Caco-2 (cell line): Measurements from ENCODE around the gene MAML2. TPM values are rescaled to one million over a fixed set of nuclear protein-coding genes. Genes with fewer than 3 reads are reported as not detected.

Source experiments
- BruUV-seq: library from RNA; stranded (reverse); fragments of 400-500 nt; replicated peaks from 2 replicates; lab custom pipeline; 2021; lab: Mats Ljungman, UMichigan
- CTCF ChIA-PET: fragments of 300-600 bp; sonication (Branson Sonifier 250); formaldehyde crosslinking; loops from one replicate; lab custom pipeline; 2022; ENCODE audit warnings: antibody characterized with exemption; lab: Charles Lee
- POLR2A ChIA-PET: fragments of 300-600 bp; sonication (Branson Sonifier 250); formaldehyde crosslinking; loops from one replicate; lab custom pipeline; 2022; ENCODE audit warnings: antibody characterized with exemption; lab: Charles Lee
- DNase-seq, 2 experiments: peaks; one replicate each; pipeline versions ENCODE4 v3.0.0 to v3.0.0-alpha.2; 2020 to 2022
- H3K27me3 ChIP-seq: replicated peaks from 2 replicates; pipeline ENCODE4 v1.6.0; 2011; ENCODE audit warnings: low read length; ENCODE audit not compliant: control insufficient read depth, insufficient read depth
- H3K36me3 ChIP-seq: 2 replicates; pipeline ENCODE4 v1.5.1; 2011; ENCODE audit warnings: low read length; ENCODE audit not compliant: control insufficient read depth, insufficient read depth
- H3K4me1 ChIP-seq: fragments of 250-450 bp; sonication (Bioruptor Pico); 2 replicates; pipeline ENCODE4 v1.5.1; 2020; ENCODE audit warnings: mild to moderate bottlenecking
- H3K4me3 ChIP-seq: 2 replicates; pipeline ENCODE4 v1.5.1; 2011; ENCODE audit warnings: low read depth, mild to moderate bottlenecking, control low read depth, low read length
- H3K9me3 ChIP-seq: fragments of 250-450 bp; sonication (Bioruptor Pico); 2 replicates; pipeline ENCODE4 v1.5.1; 2020; ENCODE audit warnings: mild to moderate bottlenecking, moderate library complexity
- H3K27ac Mint-ChIP-seq: one replicate; pipeline ENCODE4 v1.8.0; 2022; ENCODE audit warnings: mixed read lengths; ENCODE audit not compliant: unreplicated experiment
- H3K27me3 Mint-ChIP-seq: one replicate; pipeline ENCODE4 v1.8.0; 2022; ENCODE audit warnings: mixed read lengths; ENCODE audit not compliant: insufficient read depth, unreplicated experiment
- H3K36me3 Mint-ChIP-seq: one replicate; pipeline ENCODE4 v1.8.0; 2022; ENCODE audit warnings: mild to moderate bottlenecking, mixed read lengths; ENCODE audit not compliant: insufficient read depth, unreplicated experiment
- H3K4me1 Mint-ChIP-seq: one replicate; pipeline ENCODE4 v1.8.0; 2022; ENCODE audit warnings: low read depth, mixed read lengths; ENCODE audit not compliant: unreplicated experiment
- H3K4me3 Mint-ChIP-seq: one replicate; pipeline ENCODE4 v1.8.0; 2022; ENCODE audit warnings: mild to moderate bottlenecking, moderate library complexity, mixed read lengths; ENCODE audit not compliant: unreplicated experiment
- H3K9me3 Mint-ChIP-seq: one replicate; pipeline ENCODE4 v1.8.0; 2022; ENCODE audit warnings: mixed read lengths; ENCODE audit not compliant: unreplicated experiment
- intact Hi-C: fragments of 100-400 bp; cut with micrococcal nuclease; formaldehyde crosslinking; loops from one replicate; pipeline ENCODE4 v1.10.0; 2022; ENCODE audit not compliant: unreplicated experiment
- total RNA-seq: library from RNA; stranded (reverse); gene quantifications from 2 replicates; pipeline ENCODE4 v1.2.3, GENCODE V29; 2022
- TF ChIP-seq, protein P1 (sequence below), 2 experiments: fragments of 200-600 bp in 1 of 2; IDR thresholded peaks; 1 replicate in 1 of 2; 2 replicates in 1 of 2; pipeline versions ENCODE4 v1.5.1 to v1.8.0; 2011 to 2022; ENCODE audit warnings: antibody characterized with exemption in 1 of 2, control low read depth in 1 of 2, inconsistent platforms in 1 of 2, low read depth in 1 of 2, low read length in 1 of 2, mild to moderate bottlenecking in 1 of 2, moderate library complexity in 1 of 2; ENCODE audit not compliant: insufficient read depth in 1 of 2, severe bottlenecking in 1 of 2, unreplicated experiment in 1 of 2

Gene MAML2
- total RNA-seq, 1 experiment from 2014 or later: 11.5 TPM

DNA sequence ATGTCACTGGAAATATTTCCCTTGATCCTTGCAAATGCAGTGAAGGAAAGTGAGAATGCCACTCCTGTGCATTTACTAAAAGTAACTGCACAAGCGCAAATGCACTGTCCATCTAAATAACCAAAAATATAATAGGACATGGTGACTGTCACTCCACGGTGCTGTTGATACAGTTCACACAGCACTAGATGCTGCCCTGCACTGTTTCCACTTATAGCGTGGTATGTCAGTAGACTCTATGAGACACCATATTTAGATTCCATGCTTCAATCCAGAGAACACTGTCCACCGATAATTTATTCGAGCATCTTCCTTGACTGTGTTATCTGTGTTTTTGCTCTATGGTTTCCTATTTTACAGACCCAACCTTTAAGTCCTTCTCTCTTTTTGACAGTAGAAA lies 125.8 kb downstream of the MAML2 start:
- ChIA-PET POLR2A (no interaction called here), CTCF (no interaction called here)
- TF ChIP-seq, protein P1, sequence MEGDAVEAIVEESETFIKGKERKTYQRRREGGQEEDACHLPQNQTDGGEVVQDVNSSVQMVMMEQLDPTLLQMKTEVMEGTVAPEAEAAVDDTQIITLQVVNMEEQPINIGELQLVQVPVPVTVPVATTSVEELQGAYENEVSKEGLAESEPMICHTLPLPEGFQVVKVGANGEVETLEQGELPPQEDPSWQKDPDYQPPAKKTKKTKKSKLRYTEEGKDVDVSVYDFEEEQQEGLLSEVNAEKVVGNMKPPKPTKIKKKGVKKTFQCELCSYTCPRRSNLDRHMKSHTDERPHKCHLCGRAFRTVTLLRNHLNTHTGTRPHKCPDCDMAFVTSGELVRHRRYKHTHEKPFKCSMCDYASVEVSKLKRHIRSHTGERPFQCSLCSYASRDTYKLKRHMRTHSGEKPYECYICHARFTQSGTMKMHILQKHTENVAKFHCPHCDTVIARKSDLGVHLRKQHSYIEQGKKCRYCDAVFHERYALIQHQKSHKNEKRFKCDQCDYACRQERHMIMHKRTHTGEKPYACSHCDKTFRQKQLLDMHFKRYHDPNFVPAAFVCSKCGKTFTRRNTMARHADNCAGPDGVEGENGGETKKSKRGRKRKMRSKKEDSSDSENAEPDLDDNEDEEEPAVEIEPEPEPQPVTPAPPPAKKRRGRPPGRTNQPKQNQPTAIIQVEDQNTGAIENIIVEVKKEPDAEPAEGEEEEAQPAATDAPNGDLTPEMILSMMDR (IDR thresholded peaks at IDR 0.05; ENCODE audit: insufficient read depth in 1 of 2, low read depth in 1 of 2, low read length in 1 of 2, severe bottlenecking in 1 of 2, unreplicated experiment in 1 of 2): no peak
- intact Hi-C loops: no loop called here
- BruUV-seq: no TSS peak
- Mint-ChIP-seq H3K4me1 (peaks cover 46% of the 10 kb centered on the region), H3K9me3 (no peaks in the 10 kb centered on the region), H3K36me3 (peaks cover 5% of the 10 kb centered on the region), H3K27ac (no peak overlapping the region), H3K27me3 (no peaks in the 10 kb centered on the region), H3K4me3 (no peak overlapping the region)
- Histone ChIP-seq H3K4me1 (peaks cover 56% of the 10 kb centered on the region), H3K36me3 (no peaks in the 10 kb centered on the region), H3K4me3 (no peak overlapping the region), H3K9me3 (no peaks in the 10 kb centered on the region), H3K27me3 (no peaks in the 10 kb centered on the region)
- no peak for DNase-seq

DNA sequence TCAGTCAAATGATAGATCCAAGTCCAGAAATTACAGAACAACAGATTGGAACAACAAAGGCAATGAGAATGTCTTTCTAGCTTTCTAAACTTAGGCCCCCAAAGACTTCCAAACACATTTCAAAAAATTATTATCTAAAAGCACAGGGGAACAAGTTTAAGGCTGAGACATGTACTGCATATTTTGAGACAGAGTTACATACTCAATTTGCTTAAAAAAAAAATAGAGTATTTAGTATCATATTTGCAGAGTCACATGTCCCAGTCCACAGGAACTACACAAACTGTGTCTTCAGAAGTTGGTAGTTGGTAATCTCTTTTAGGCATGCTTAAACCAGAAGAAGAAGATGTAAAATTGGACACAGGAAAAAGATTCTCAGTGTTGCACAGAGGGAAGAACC lies 127.2 kb downstream of the MAML2 start:
- Histone ChIP-seq H3K27me3 (no peaks in the 10 kb centered on the region), H3K4me3 (no peak overlapping the region), H3K4me1 (peaks cover 51% of the 10 kb centered on the region), H3K36me3 (no peaks in the 10 kb centered on the region), H3K9me3 (no peaks in the 10 kb centered on the region)
- no TSS peak for BruUV-seq
- Mint-ChIP-seq H3K27ac (peak overlapping the region; percentile 5), H3K9me3 (no peaks in the 10 kb centered on the region), H3K27me3 (no peaks in the 10 kb centered on the region), H3K4me1 (peaks cover 44% of the 10 kb centered on the region), H3K36me3 (peaks cover 5% of the 10 kb centered on the region), H3K4me3 (no peak overlapping the region)
- DNase-seq: no peak
- TF ChIP-seq, protein P1 (IDR thresholded peaks at IDR 0.05; ENCODE audit: insufficient read depth in 1 of 2, low read depth in 1 of 2, low read length in 1 of 2, severe bottlenecking in 1 of 2, unreplicated experiment in 1 of 2): no peak
- intact Hi-C loops: no loop called here
- POLR2A ChIA-PET: no interaction called here
- CTCF ChIA-PET: no interaction called here

DNA sequence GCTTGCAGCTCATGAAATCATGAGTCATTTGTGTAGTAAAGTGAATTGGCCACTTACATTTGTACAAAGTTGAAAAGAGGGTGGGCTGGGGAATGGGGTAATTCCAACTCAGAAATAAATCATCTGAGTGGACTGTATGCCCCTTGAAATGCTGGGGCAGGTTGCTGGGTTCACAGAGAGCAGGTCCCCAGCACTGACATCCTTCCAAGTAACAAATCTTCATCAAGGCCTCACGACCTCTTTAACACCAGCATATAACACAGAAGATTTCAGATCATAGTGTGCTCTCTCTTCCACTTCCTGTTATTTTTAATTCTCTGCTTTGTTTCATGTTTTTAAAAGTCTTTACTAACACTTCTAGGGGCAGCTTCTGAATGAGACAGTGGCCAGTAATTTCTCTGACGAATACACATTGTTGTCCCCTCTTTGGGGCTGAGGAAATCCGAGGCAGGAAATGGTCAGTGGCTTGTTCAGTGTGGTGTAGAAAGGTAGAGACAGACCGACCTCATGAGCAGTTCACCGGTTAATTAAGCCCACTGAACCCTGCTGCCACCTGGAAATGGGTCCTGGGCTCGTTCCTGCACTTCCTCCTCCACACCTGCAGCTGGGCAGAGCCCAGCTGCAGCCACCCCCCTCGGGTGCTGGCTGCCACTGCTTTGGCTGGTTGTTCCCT lies 127.7 kb downstream of the MAML2 start:
- no peaks in the 10 kb centered on the region for H3K36me3 ChIP-seq
- H3K27me3 Mint-ChIP-seq: no peaks in the 10 kb centered on the region
- peaks cover 41% of the 10 kb centered on the region for H3K4me1 Mint-ChIP-seq
- POLR2A ChIA-PET: interaction anchor here (0.7 kb wide), 1 partner anchor 174 kb away, joined by 3 read pairs; no protein-coding TSS in a partner anchor
- CTCF ChIA-PET: interaction anchor here (2.0 kb wide), 1 partner anchor 128 kb away, joined by 7 read pairs; the partner anchor contains the start of gene MAML2
- intact Hi-C loops: no loop called here
- H3K9me3 Mint-ChIP-seq: no peaks in the 10 kb centered on the region
- H3K36me3 Mint-ChIP-seq: peaks cover 5% of the 10 kb centered on the region
- no peak overlapping the region for H3K27ac Mint-ChIP-seq
- H3K4me3 ChIP-seq: no peak overlapping the region
- DNase-seq: no peak
- H3K9me3 ChIP-seq: no peaks in the 10 kb centered on the region
- H3K4me3 Mint-ChIP-seq: no peak overlapping the region
- peaks cover 46% of the 10 kb centered on the region for H3K4me1 ChIP-seq
- no TSS peak for BruUV-seq
- TF ChIP-seq, protein P1 (IDR thresholded peaks at IDR 0.05; ENCODE audit: insufficient read depth in 1 of 2, low read depth in 1 of 2, low read length in 1 of 2, severe bottlenecking in 1 of 2, unreplicated experiment in 1 of 2): no peak
- H3K27me3 ChIP-seq: no peaks in the 10 kb centered on the region
